ENCODE data around the gene TGM1.

TGM1 gene

DNA sequence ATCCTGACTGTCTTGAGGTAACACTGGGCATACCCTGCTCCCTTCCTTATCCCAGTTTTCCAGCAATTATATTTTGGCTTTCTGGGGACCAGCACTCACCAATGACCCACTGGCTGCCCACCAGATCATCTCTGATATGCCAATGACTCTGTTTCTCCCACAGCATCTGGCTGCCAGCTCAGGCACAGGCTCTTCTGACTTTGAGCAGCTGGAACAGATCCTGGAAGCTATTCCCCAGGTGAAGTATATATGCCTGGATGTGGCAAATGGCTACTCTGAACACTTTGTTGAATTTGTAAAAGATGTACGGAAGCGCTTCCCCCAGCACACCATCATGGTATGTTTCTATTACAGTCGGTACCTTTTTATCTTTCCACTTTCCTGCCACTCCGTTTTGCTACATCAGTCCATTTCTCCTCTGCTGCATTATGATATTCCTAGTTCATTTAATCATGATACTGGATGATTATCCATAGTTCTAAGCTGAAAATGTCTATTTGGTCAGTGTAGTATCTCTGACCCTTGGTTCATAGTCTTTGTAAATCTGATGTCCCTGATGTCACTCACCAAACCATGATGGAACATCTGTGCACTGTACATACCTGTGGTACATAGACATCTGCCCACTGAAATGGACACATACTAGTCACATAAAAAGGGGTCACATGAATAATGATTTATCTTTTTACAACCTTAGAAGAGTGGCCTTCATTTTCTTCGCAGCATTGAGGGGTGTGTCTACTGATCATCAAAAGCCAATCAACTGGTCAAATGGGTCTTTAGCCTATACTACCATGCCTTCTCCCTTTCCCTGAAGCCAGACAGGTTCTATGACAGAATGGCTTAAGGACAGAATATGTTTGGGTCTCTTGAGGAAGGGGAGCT lies 26.9 kb downstream of the TGM1 start:
- Histone ChIP-seq H3K36me3 (ENCODE audit: control insufficient read depth in 5 of 5, insufficient read depth in 5 of 5, low read length in 5 of 5) (peaks cover 25 to 68% (median 59%) of the 10 kb centered on the region in 5 donors), H3K27ac (ENCODE audit: low read depth, low read length) (no peak overlapping the region), H3K9me3 (ENCODE audit: control insufficient read depth in 5 of 5, low read length in 5 of 5) (no peaks in the 10 kb centered on the region), H3K9ac (ENCODE audit: low read length in 5 of 5) (peak overlapping the region in 1 of 5 donors; percentile 39), H3K4me3 (ENCODE audit: low read depth in 1 of 5, low read length in 5 of 5) (no peak overlapping the region), H3K27me3 (ENCODE audit: control insufficient read depth in 5 of 5, insufficient read depth in 4 of 5, low read length in 5 of 5) (no peaks in the 10 kb centered on the region), H3K4me1 (ENCODE audit: control insufficient read depth in 5 of 5, insufficient read depth in 5 of 5, low read length in 5 of 5) (peaks cover 8 to 56% (median 44%) of the 10 kb centered on the region in 5 donors)

DNA sequence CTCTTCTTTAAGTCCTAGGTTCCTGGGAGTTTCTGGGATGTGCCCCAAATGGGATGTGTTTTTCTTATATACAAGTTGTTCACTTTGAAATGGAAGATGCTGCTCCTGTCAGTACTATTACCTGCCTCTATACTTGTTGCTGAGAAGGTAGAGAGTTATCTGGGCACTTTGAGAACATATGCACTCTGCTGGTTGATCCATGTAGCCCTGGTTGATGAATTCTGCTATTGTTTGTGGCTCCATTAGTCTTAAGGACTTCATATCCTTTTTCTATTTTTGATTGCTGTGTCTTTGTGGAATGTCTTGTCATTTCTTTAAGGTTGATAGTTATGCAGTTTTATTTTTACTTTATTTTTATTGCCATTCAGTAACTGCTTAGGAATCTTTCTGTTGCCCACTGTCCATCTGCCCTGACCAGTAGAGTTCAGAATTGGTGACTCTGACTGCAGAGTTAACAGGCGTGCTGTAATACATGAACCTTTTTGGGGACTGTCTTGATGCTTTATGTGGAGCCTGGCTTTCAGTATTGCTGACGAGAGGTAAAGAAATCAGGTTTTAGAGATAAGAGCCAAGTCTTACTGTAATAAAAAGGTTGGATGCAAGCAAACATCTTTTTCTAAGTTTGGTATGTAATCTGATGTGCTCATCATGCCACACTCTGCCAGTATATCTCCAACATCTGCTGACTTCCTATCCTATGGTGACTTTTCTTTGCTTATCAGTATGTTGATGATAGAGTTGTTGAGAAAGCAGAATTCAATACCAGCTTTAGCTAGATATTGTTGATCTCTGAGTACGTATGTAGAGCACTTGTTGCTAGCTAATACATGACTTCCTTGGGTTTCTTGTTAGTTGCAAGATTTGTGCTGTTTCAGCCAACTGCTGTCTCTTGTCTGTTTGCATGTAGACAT lies 28.6 kb downstream of the TGM1 start:
- H3K4me3 ChIP-seq (ENCODE audit: low read depth in 1 of 5, low read length in 5 of 5) = no peak overlapping the region
- H3K27ac ChIP-seq (ENCODE audit: low read depth, low read length) = peak overlapping the region; percentile 97
- no peaks in the 10 kb centered on the region for H3K27me3 ChIP-seq (ENCODE audit: control insufficient read depth in 5 of 5, insufficient read depth in 4 of 5, low read length in 5 of 5)
- peaks cover 8 to 44% (median 32%) of the 10 kb centered on the region in 5 donors for H3K4me1 ChIP-seq (ENCODE audit: control insufficient read depth in 5 of 5, insufficient read depth in 5 of 5, low read length in 5 of 5)
- H3K9me3 ChIP-seq (ENCODE audit: control insufficient read depth in 5 of 5, low read length in 5 of 5) = no peaks in the 10 kb centered on the region
- peaks cover 19 to 51% (median 42%) of the 10 kb centered on the region in 5 donors for H3K36me3 ChIP-seq (ENCODE audit: control insufficient read depth in 5 of 5, insufficient read depth in 5 of 5, low read length in 5 of 5)
- no peak overlapping the region for H3K9ac ChIP-seq (ENCODE audit: low read length in 5 of 5)

DNA sequence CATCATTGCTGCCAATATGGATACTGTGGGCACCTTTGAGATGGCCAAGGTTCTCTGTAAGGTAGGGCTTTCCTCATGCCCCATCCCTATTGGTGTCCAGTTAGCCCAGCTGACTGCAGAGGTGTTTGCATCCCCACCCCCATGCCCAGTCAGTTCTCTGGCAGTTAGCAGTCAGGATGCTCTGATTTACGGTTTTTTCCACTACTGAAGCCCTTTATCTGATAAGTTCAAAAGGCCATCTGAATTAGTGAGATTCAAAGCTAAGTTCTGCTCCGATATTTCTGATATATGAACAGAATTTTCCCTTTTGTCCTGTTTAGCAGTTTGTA lies 29.5 kb downstream of the TGM1 start:
- Histone ChIP-seq H3K9me3 (ENCODE audit: control insufficient read depth in 5 of 5, low read length in 5 of 5) (no peaks in the 10 kb centered on the region), H3K9ac (ENCODE audit: low read length in 5 of 5) (peak overlapping the region; percentile 23 to 96 (median 81)), H3K4me3 (ENCODE audit: low read depth in 1 of 5, low read length in 5 of 5) (peak overlapping the region; percentile 93 to 98 (median 96)), H3K27me3 (ENCODE audit: control insufficient read depth in 5 of 5, insufficient read depth in 4 of 5, low read length in 5 of 5) (no peaks in the 10 kb centered on the region), H3K4me1 (ENCODE audit: control insufficient read depth in 5 of 5, insufficient read depth in 5 of 5, low read length in 5 of 5) (peaks cover 8 to 37% (median 29%) of the 10 kb centered on the region in 5 donors), H3K36me3 (ENCODE audit: control insufficient read depth in 5 of 5, insufficient read depth in 5 of 5, low read length in 5 of 5) (peaks cover 17 to 43% (median 33%) of the 10 kb centered on the region in 5 donors), H3K27ac (ENCODE audit: low read depth, low read length) (peak overlapping the region; percentile 97)

DNA sequence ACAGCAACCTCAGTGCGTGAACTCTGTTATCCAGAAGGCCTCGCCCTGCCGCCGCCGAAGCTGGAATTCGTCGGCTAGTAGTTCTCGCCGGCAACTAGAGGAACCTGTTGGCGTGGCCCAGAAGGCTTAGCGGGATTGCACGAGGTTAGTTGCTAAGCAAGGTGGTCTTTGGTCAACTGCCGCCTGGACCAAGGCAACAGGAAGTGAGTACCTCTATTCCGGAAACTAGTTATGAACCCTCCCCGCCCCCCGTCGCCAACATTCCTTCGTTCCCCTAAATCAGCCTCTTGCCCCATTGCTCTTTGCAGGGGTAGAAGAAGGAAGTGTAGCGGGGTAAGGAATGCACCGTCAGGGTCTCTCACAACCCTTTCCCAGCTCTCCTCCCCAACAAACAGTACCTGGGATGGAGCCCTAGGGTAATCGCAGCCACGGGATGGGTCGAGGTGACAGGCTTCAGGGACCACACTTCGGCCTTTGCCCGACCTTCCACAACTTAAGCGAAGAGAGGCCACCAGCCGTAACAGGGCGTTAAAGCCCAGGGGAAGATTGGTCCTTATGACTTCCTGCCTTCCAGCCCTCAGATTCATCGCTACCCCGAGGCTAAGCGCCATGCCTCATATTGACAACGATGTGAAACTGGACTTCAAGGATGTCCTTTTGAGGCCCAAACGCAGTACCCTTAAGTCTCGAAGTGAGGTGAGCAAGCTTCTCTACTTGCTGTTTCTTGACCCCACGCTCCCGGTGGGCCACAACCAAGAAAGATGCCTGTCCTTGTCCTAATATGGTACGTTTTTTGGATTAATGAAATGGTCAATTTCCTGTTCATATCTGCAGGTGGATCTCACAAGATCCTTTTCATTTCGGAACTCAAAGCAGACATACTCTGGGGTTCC lies 30.1 kb downstream of the TGM1 start, which contains the start of gene GMPR2:
GMPR2 (plus strand) TSS at position 285 of the 893 bp plus-strand sequence; CDS start at position 610, 325 bp downstream.
- H3K27ac ChIP-seq (ENCODE audit: low read depth, low read length) = peak within 1 kb of the TSS; percentile 97
- no peaks in the 10 kb centered on the region for H3K9me3 ChIP-seq (ENCODE audit: control insufficient read depth in 5 of 5, low read length in 5 of 5)
- peak within 1 kb of the TSS; percentile 93 to 98 (median 96) for H3K4me3 ChIP-seq (ENCODE audit: low read depth in 1 of 5, low read length in 5 of 5)
- H3K9ac ChIP-seq (ENCODE audit: low read length in 5 of 5) = peak within 1 kb of the TSS; percentile 78 to 96 (median 84)
- peaks cover 17 to 40% (median 27%) of the 10 kb centered on the region in 5 donors for H3K36me3 ChIP-seq (ENCODE audit: control insufficient read depth in 5 of 5, insufficient read depth in 5 of 5, low read length in 5 of 5)
- H3K27me3 ChIP-seq (ENCODE audit: control insufficient read depth in 5 of 5, insufficient read depth in 4 of 5, low read length in 5 of 5) = no peaks in the 10 kb centered on the region
- peaks cover 8 to 36% (median 29%) of the 10 kb centered on the region in 5 donors for H3K4me1 ChIP-seq (ENCODE audit: control insufficient read depth in 5 of 5, insufficient read depth in 5 of 5, low read length in 5 of 5)

DNA sequence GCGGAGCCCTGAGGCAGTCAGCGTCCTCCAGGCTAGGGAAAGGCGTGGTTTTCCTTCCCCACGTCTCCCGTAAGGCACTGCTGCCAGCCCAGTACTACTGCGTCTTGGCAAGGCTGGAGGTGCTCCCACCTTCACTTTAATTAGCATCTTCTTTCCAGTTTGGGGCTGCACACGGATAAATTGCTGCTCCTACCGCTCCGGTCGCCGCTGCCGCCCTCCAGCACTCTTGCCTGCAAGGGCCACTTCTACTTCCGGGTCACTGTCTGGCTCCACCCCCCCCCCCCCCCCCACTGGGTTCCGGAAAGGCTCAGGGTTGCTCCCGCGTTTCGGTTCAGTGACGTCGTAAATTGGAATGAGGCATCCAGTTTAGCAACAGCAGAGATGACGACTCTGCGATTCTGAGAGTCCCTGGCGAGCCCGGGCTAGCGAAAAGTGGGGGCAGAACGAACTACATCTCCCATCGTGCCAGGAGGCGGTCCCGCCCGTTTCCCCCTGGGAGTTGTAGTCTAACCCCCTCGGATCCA lies 30.8 kb downstream of the TGM1 start, which contains the start of gene NEDD8:
NEDD8 (minus strand) TSS at position 247 of the 524 bp plus-strand sequence; CDS start at position 147, 100 bp downstream.
- peaks cover 8 to 36% (median 29%) of the 10 kb centered on the region in 5 donors for H3K4me1 ChIP-seq (ENCODE audit: control insufficient read depth in 5 of 5, insufficient read depth in 5 of 5, low read length in 5 of 5)
- H3K9me3 ChIP-seq (ENCODE audit: control insufficient read depth in 5 of 5, low read length in 5 of 5) = no peaks in the 10 kb centered on the region
- no peaks in the 10 kb centered on the region for H3K27me3 ChIP-seq (ENCODE audit: control insufficient read depth in 5 of 5, insufficient read depth in 4 of 5, low read length in 5 of 5)
- H3K36me3 ChIP-seq (ENCODE audit: control insufficient read depth in 5 of 5, insufficient read depth in 5 of 5, low read length in 5 of 5) = peaks cover 17 to 37% (median 20%) of the 10 kb centered on the region in 5 donors
- H3K4me3 ChIP-seq (ENCODE audit: low read depth in 1 of 5, low read length in 5 of 5) = peak within 1 kb of the TSS; percentile 93 to 98 (median 96)
- H3K9ac ChIP-seq (ENCODE audit: low read length in 5 of 5) = peak within 1 kb of the TSS; percentile 78 to 96 (median 84)
- H3K27ac ChIP-seq (ENCODE audit: low read depth, low read length) = peak within 1 kb of the TSS; percentile 97

DNA sequence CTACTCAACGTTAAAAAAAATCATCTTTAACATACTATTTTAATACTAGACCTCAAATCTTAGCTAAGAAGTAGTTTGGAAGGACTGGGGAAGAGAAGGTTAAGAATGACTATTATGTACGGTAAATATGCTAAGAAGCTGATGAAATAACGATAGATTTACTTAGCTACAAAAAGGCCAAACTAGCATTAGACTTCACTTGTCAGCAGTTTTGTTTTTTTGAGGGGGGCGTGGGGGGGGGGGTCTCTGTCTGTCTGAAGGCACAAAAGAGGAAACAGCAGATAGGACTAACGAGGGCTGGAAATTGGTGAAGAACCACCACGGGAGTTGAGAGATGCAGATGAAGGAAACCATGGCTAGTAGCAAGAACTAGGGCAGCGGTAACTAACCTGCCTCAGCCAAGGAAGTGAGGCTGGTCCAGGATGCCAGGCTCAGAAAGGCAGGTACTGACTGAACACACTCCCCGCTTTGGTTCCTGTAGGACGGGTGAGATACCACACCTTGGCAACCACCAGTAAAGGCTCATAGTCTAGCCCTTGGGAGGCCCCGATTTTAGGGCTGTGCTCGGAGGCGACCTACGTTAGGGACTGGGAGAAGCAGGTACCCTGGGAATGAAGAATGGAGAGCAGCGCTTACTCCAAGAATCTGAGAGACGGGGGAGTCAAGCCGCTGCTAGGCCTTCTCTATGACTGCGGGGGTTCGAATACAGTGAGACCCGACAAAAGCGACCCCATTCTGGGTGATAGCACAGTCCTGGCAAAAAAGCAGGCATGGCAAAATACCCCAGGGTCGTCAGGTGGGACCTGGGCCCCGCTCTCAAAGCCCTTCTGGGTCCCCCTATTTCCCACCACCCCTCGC lies 31.5 kb downstream of the TGM1 start:
- no peaks in the 10 kb centered on the region for H3K9me3 ChIP-seq (ENCODE audit: control insufficient read depth in 5 of 5, low read length in 5 of 5)
- H3K9ac ChIP-seq (ENCODE audit: low read length in 5 of 5) = peak overlapping the region; percentile 76 to 96 (median 84)
- peaks cover 8 to 36% (median 29%) of the 10 kb centered on the region in 5 donors for H3K4me1 ChIP-seq (ENCODE audit: control insufficient read depth in 5 of 5, insufficient read depth in 5 of 5, low read length in 5 of 5)
- H3K36me3 ChIP-seq (ENCODE audit: control insufficient read depth in 5 of 5, insufficient read depth in 5 of 5, low read length in 5 of 5) = peaks cover 11 to 31% (median 16%) of the 10 kb centered on the region in 5 donors
- peak overlapping the region; percentile 93 to 98 (median 96) for H3K4me3 ChIP-seq (ENCODE audit: low read depth in 1 of 5, low read length in 5 of 5)
- peak overlapping the region; percentile 97 for H3K27ac ChIP-seq (ENCODE audit: low read depth, low read length)
- H3K27me3 ChIP-seq (ENCODE audit: control insufficient read depth in 5 of 5, insufficient read depth in 4 of 5, low read length in 5 of 5) = no peaks in the 10 kb centered on the region

DNA sequence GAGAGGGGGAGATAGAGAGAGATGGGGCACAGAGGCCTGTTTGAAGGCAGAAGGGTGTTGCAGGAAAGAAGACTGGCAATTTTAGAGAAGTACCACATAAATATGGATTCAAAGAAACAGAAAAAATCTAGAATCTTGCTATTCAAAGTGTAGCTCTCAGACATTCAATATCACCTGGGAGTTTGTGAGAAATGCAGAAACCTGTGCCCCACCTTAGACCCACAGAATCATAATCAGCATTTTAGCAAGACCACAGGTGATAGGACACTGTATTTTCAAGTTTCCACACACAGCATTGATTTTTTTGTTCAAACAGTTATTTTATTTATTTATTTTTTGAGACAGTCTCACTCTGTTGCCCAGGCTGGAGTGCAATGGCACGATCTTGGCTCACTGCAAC lies 34.1 kb downstream of the TGM1 start:
- peaks cover 8 to 29% (median 26%) of the 10 kb centered on the region in 5 donors for H3K4me1 ChIP-seq (ENCODE audit: control insufficient read depth in 5 of 5, insufficient read depth in 5 of 5, low read length in 5 of 5)
- H3K27me3 ChIP-seq (ENCODE audit: control insufficient read depth in 5 of 5, insufficient read depth in 4 of 5, low read length in 5 of 5) = no peaks in the 10 kb centered on the region
- peak overlapping the region in 1 of 5 donors; percentile 3 for H3K9ac ChIP-seq (ENCODE audit: low read length in 5 of 5)
- H3K27ac ChIP-seq (ENCODE audit: low read depth, low read length) = no peak overlapping the region
- peaks cover 0 to 9% (median 2%) of the 10 kb centered on the region in 5 donors for H3K36me3 ChIP-seq (ENCODE audit: control insufficient read depth in 5 of 5, insufficient read depth in 5 of 5, low read length in 5 of 5)
- no peak overlapping the region for H3K4me3 ChIP-seq (ENCODE audit: low read depth in 1 of 5, low read length in 5 of 5)
- H3K9me3 ChIP-seq (ENCODE audit: control insufficient read depth in 5 of 5, low read length in 5 of 5) = no peaks in the 10 kb centered on the region

DNA sequence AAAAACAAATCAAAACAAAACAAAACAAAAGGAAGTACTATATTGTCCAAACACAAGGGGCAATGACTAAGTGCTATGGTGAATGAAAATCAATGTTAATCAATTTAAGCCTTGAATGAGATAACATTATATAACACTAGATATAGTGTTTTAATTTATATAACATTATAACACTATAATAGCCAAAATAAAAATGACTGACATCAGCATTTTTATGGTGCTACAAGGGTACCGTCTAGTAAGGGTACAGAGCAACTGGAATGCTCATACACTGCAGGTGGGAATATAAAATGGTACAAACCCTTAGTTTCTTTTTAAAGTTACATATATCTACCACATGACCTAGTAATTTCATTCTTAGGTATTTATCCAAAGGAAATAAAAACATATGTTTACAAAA lies 36.5 kb downstream of the TGM1 start:
- Histone ChIP-seq H3K27ac (ENCODE audit: low read depth, low read length) (no peak overlapping the region), H3K9ac (ENCODE audit: low read length in 5 of 5) (no peak overlapping the region), H3K4me3 (ENCODE audit: low read depth in 1 of 5, low read length in 5 of 5) (no peak overlapping the region), H3K27me3 (ENCODE audit: control insufficient read depth in 5 of 5, insufficient read depth in 4 of 5, low read length in 5 of 5) (no peaks in the 10 kb centered on the region), H3K36me3 (ENCODE audit: control insufficient read depth in 5 of 5, insufficient read depth in 5 of 5, low read length in 5 of 5) (peaks cover 0 to 9% (median 2%) of the 10 kb centered on the region in 5 donors), H3K4me1 (ENCODE audit: control insufficient read depth in 5 of 5, insufficient read depth in 5 of 5, low read length in 5 of 5) (peaks cover under 1 to 11% (median 9%) of the 10 kb centered on the region in 5 donors), H3K9me3 (ENCODE audit: control insufficient read depth in 5 of 5, low read length in 5 of 5) (no peaks in the 10 kb centered on the region)

Data from subcutaneous abdominal adipose tissue (tissue), 5 donors.